MM.1S (cell line): Measurements from ENCODE around the gene KCNH4.

Experiments used
- DNase-seq: peaks from one replicate; pipeline ENCODE4 v3.0.0-alpha.2; 2015
- H2AFZ ChIP-seq: fragments of 300-600 bp; sonication (generic); 2 replicates; pipeline ENCODE4 v1.6.0; 2016; ENCODE audit warnings: antibody characterized with exemption, low read length
- H3F3A ChIP-seq: fragments of 300-600 bp; sonication (generic); 2 replicates; pipeline ENCODE4 v1.6.1; 2016; ENCODE audit warnings: mild to moderate bottlenecking, antibody characterized with exemption, low read length, moderate library complexity, mixed read lengths; ENCODE audit not compliant: insufficient read depth
- H3K27ac ChIP-seq: fragments of 300-600 bp; sonication (generic); 2 replicates; pipeline ENCODE4 v1.5.1; 2016; ENCODE audit warnings: mild to moderate bottlenecking, low read length
- H3K27me3 ChIP-seq: fragments of 300-600 bp; sonication (generic); replicated peaks from 2 replicates; pipeline ENCODE4 v1.6.0; 2016; ENCODE audit warnings: low read length; ENCODE audit not compliant: insufficient read depth
- H3K36me3 ChIP-seq: fragments of 300-600 bp; sonication (generic); replicated peaks from 2 replicates; pipeline ENCODE4 v1.6.1; 2016; ENCODE audit warnings: mild to moderate bottlenecking, low read length, mixed read lengths; ENCODE audit not compliant: insufficient read depth
- H3K4me1 ChIP-seq: fragments of 300-600 bp; sonication (generic); 2 replicates; pipeline ENCODE4 v1.6.1; 2016; ENCODE audit warnings: low read length, mixed read lengths
- H3K4me2 ChIP-seq: fragments of 300-600 bp; sonication (generic); 2 replicates; pipeline ENCODE4 v1.6.0; 2016; ENCODE audit warnings: low read depth, low read length
- H3K4me3 ChIP-seq: fragments of 300-600 bp; sonication (generic); 2 replicates; pipeline ENCODE4 v1.5.1; 2016; ENCODE audit warnings: low read length, mixed read lengths
- H3K79me2 ChIP-seq: fragments of 300-600 bp; sonication (generic); 2 replicates; pipeline ENCODE4 v1.6.1; 2016; ENCODE audit warnings: mixed run types, low read length, mixed read lengths
- H3K9ac ChIP-seq: fragments of 300-600 bp; sonication (generic); 2 replicates; pipeline ENCODE4 v1.6.1; 2016; ENCODE audit warnings: low read length, mixed read lengths
- H3K9me2 ChIP-seq: fragments of 300-600 bp; sonication (generic); replicated peaks from 2 replicates; pipeline ENCODE4 v1.6.1; 2016; ENCODE audit warnings: mild to moderate bottlenecking, low read length, mixed read lengths; ENCODE audit not compliant: insufficient read depth
- H3K9me3 ChIP-seq: fragments of 300-600 bp; sonication (generic); replicated peaks from 2 replicates; pipeline ENCODE4 v1.6.1; 2016; ENCODE audit warnings: mild to moderate bottlenecking, low read length, mixed read lengths; ENCODE audit not compliant: insufficient read depth
- H4K20me1 ChIP-seq: fragments of 300-600 bp; sonication (generic); 2 replicates; pipeline ENCODE4 v1.6.1; 2016; ENCODE audit warnings: mild to moderate bottlenecking, low read length, moderate library complexity, mixed read lengths; ENCODE audit not compliant: insufficient read depth
- CTCF ChIP-seq: fragments of 300-600 bp; sonication (generic); IDR thresholded peaks from 2 replicates; pipeline ENCODE4 v1.5.1; 2016; ENCODE audit warnings: antibody characterized with exemption, low read length, mixed read lengths
- EZH2 ChIP-seq: fragments of 300-600 bp; sonication (generic); optimal IDR thresholded peaks from 2 replicates; pipeline ENCODE3; 2017; ENCODE audit warnings: low read depth, mild to moderate bottlenecking, antibody characterized with exemption, low read length, mixed read lengths
- EZH2phosphoT487 ChIP-seq: fragments of 300-600 bp; sonication (generic); IDR thresholded peaks from 2 replicates; pipeline ENCODE4 v1.6.1; 2018; ENCODE audit warnings: antibody characterized with exemption, low read length

KCNH4 gene

GRCh38 chr17:42192189-42193126, 11.5 kb upstream of the KCNH4 start:
- no peaks in the 10 kb centered on the region for H3K36me3 ChIP-seq
- H3K9me2 ChIP-seq = no peaks in the 10 kb centered on the region
- H2AFZ ChIP-seq = no peak overlapping the region
- H3K79me2 ChIP-seq = peaks cover 5% of the 10 kb centered on the region; the same call in 1 of the 2 replicates
- no peak overlapping the region for H3K27ac ChIP-seq
- TF ChIP-seq CTCF (no peak), EZH2 (no peak), EZH2phosphoT487 (no peak)
- H3K9me3 ChIP-seq = no peaks in the 10 kb centered on the region
- no peaks in the 10 kb centered on the region for H4K20me1 ChIP-seq
- no peak overlapping the region for H3K9ac ChIP-seq
- H3K4me1 ChIP-seq = no peaks in the 10 kb centered on the region; the same call in 1 of the 2 replicates
- no peaks in the 10 kb centered on the region for H3F3A ChIP-seq
- H3K27me3 ChIP-seq = no peaks in the 10 kb centered on the region
- H3K4me3 ChIP-seq = no peak overlapping the region
- DNase-seq = no peak
- H3K4me2 ChIP-seq = no peak overlapping the region

DNA sequence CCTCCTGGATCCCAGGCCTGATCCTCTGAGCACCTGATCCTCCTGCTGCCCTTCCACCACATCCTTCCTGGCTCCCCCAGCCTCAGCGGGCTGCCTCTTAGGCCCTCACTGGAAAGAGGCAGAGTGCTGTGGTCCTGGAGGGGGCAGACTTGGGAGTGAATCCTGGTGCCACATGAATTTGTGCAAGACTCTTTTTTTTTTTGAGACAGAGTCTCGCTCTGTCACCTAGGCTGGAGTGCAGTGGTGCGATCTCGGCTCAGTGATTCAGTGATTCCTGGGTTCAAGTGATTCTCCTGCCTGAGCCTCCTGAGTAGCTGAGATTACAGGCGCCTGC, 10.3 kb upstream of the KCNH4 start:
- no peak overlapping the region for H3K9ac ChIP-seq
- H3K27me3 ChIP-seq = no peaks in the 10 kb centered on the region
- no peaks in the 10 kb centered on the region; the same call in 1 of the 2 replicates for H3F3A ChIP-seq
- no peak overlapping the region for H3K4me2 ChIP-seq
- no peaks in the 10 kb centered on the region for H3K9me3 ChIP-seq
- H3K36me3 ChIP-seq = no peaks in the 10 kb centered on the region
- no peak overlapping the region for H2AFZ ChIP-seq
- TF ChIP-seq CTCF (no peak), EZH2phosphoT487 (no peak), EZH2 (no peak)
- no peak overlapping the region for H3K27ac ChIP-seq
- no peaks in the 10 kb centered on the region for H3K9me2 ChIP-seq
- H3K4me1 ChIP-seq = no peaks in the 10 kb centered on the region; the same call in 1 of the 2 replicates
- no peaks in the 10 kb centered on the region for H4K20me1 ChIP-seq
- no peak overlapping the region for H3K4me3 ChIP-seq
- DNase-seq = no peak
- H3K79me2 ChIP-seq = peaks cover 5% of the 10 kb centered on the region; the same call in 1 of the 2 replicates

- Histone ChIP-seq H3K9ac (no peak overlapping the region), H3K27ac (no peak overlapping the region), H3K79me2 (peaks cover 5% of the 10 kb centered on the region; the same call in 1 of the 2 replicates), H3K9me3 (no peaks in the 10 kb centered on the region), H2AFZ (no peak overlapping the region), H3K36me3 (no peaks in the 10 kb centered on the region), H4K20me1 (no peaks in the 10 kb centered on the region), H3K27me3 (no peaks in the 10 kb centered on the region), H3K9me2 (no peaks in the 10 kb centered on the region), H3K4me1 (no peaks in the 10 kb centered on the region; the same call in 1 of the 2 replicates), H3K4me3 (no peak overlapping the region), H3K4me2 (no peak overlapping the region), H3F3A (no peaks in the 10 kb centered on the region; the same call in 1 of the 2 replicates)
- TF ChIP-seq EZH2phosphoT487 (no peak), EZH2 (no peak), CTCF (no peak)
- no peak for DNase-seq
Observed at GRCh38 chr17:42190491-42191274, 9.7 kb upstream of the KCNH4 start.
